Measurements from ENCODE around the gene SPON1.

Gene SPON1

GRCh38 chr11:14258221-14258935 lies 295.9 kb downstream of the SPON1 start:
- Histone ChIP-seq H3K36me3 (replicated peaks) (no peaks in the 10 kb centered on the region), H3K27me3 (replicated peaks) (no peaks in the 10 kb centered on the region), H3K27ac (no peak overlapping the region)

GRCh38 chr11:14259186-14259784 lies 296.8 kb downstream of the SPON1 start:
- Histone ChIP-seq H3K36me3 (replicated peaks) (no peaks in the 10 kb centered on the region), H3K27me3 (replicated peaks) (no peaks in the 10 kb centered on the region), H3K27ac (no peak overlapping the region), H3K4me3 (ENCODE audit: low read depth, low read length) (no peak overlapping the region)
- DNase-seq, result no peak
- TF ChIP-seq CTCF (IDR thresholded peaks at IDR 0.05; ENCODE audit: low read depth, low read length, missing control alignments), result peak; percentile 16
- in situ Hi-C loops (cut with HindIII; ENCODE audit: low pct_ligation_motif_present, low sequenced_read_pairs), result no loop called here

More at GRCh38 chr11:14258221-14258935, 295.9 kb downstream of the SPON1 start:
- no peak overlapping the region for H3K4me3 ChIP-seq (ENCODE audit: low read depth, low read length)
- peak; percentile 21 for DNase-seq
- TF ChIP-seq CTCF (IDR thresholded peaks at IDR 0.05; ENCODE audit: low read depth, low read length, missing control alignments), result no peak
- in situ Hi-C loops (cut with HindIII; ENCODE audit: low pct_ligation_motif_present, low sequenced_read_pairs), result no loop called here

- H3K27ac ChIP-seq, result no peak overlapping the region
- in situ Hi-C loops (cut with HindIII; ENCODE audit: low pct_ligation_motif_present, low sequenced_read_pairs), result no loop called here
- TF ChIP-seq CTCF (IDR thresholded peaks at IDR 0.05; ENCODE audit: low read depth, low read length, missing control alignments), result no peak
- H3K4me3 ChIP-seq (ENCODE audit: low read depth, low read length), result no peak overlapping the region
- no peaks in the 10 kb centered on the region for H3K27me3 ChIP-seq (replicated peaks)
- H3K36me3 ChIP-seq (replicated peaks), result peaks cover 5% of the 10 kb centered on the region
- DNase-seq, result no peak
Measured at GRCh38 chr11:14259878-14260277, 297.4 kb downstream of the SPON1 start.

GRCh38 chr11:14261066-14261465 lies 298.5 kb downstream of the SPON1 start:
- no peak overlapping the region for H3K4me3 ChIP-seq (ENCODE audit: low read depth, low read length)
- peaks cover 17% of the 10 kb centered on the region for H3K36me3 ChIP-seq (replicated peaks)
- no peak overlapping the region for H3K27ac ChIP-seq
- no peak for TF ChIP-seq CTCF (IDR thresholded peaks at IDR 0.05; ENCODE audit: low read depth, low read length, missing control alignments)
- no peaks in the 10 kb centered on the region for H3K27me3 ChIP-seq (replicated peaks)
- DNase-seq, result no peak
- in situ Hi-C loops (cut with HindIII; ENCODE audit: low pct_ligation_motif_present, low sequenced_read_pairs), result no loop called here

GRCh38 chr11:14262271-14262846 lies 299.8 kb downstream of the SPON1 start:
- Histone ChIP-seq H3K27me3 (replicated peaks) (no peaks in the 10 kb centered on the region), H3K4me3 (ENCODE audit: low read depth, low read length) (no peak overlapping the region), H3K36me3 (replicated peaks) (peaks cover 18% of the 10 kb centered on the region), H3K27ac (no peak overlapping the region)
- no peak for DNase-seq
- in situ Hi-C loops (cut with HindIII; ENCODE audit: low pct_ligation_motif_present, low sequenced_read_pairs), result no loop called here
- no peak for TF ChIP-seq CTCF (IDR thresholded peaks at IDR 0.05; ENCODE audit: low read depth, low read length, missing control alignments)
